K562 (cell line): ENCODE results near the gene TRIP6. TPM values are rescaled to one million over a fixed set of nuclear protein-coding genes. Genes with fewer than 3 reads are reported as not detected.

Source experiments
- ARNT ChIP-seq, 2 experiments: fragments of 450-650 bp; IDR thresholded peaks; 2 replicates each; pipeline ENCODE4 v1.6.1; 2016; ENCODE audit warnings: mild to moderate bottlenecking in 1 of 2
- C11orf30 ChIP-seq: fragments of 450-650 bp; IDR thresholded peaks from 2 replicates; pipeline ENCODE4 v1.6.1; 2016; ENCODE audit warnings: low read depth, mild to moderate bottlenecking
- CTBP1 ChIP-seq: fragments of 450-650 bp; IDR thresholded peaks from 2 replicates; pipeline ENCODE4 v1.6.1; 2016; ENCODE audit warnings: borderline replicate concordance
- EZH2 ChIP-seq: IDR thresholded peaks from 2 replicates; pipeline ENCODE4 v1.6.1; 2012; ENCODE audit warnings: low read depth, mild to moderate bottlenecking, inconsistent platforms, low read length, borderline replicate concordance
- FOXA3 ChIP-seq, 2 experiments: fragments of 450-650 bp in 1 of 2; sonication (generic) in 1 of 2; formaldehyde crosslinking; IDR thresholded peaks in 1 of 2; conservative IDR thresholded peaks in 1 of 2; 2 replicates each; pipeline versions ENCODE4 v1.4.0 to v1.8.0; 2020 to 2022; ENCODE audit warnings: mild to moderate bottlenecking in 2 of 2, missing genetic modification reagents in 1 of 2
- GTF2E2 ChIP-seq: fragments of 200-800 bp; sonication (Bioruptor generic); IDR thresholded peaks from 2 replicates; pipeline ENCODE4 v1.6.1; 2016; ENCODE audit warnings: missing genetic modification characterization, missing compliant biosample characterization
- LCOR ChIP-seq: sonication (generic); formaldehyde crosslinking; IDR thresholded peaks from 2 replicates; pipeline ENCODE4 v1.8.0; 2022; ENCODE audit warnings: mild to moderate bottlenecking, missing genetic modification reagents
- MAFG ChIP-seq: fragments of 450-650 bp; conservative IDR thresholded peaks from 2 replicates; pipeline ENCODE4 v1.6.1; 2016; ENCODE audit warnings: missing genetic modification characterization, missing compliant biosample characterization
- NBN ChIP-seq: fragments of 450-650 bp; IDR thresholded peaks from 2 replicates; pipeline ENCODE4 v1.6.1; 2016; ENCODE audit warnings: low read depth, mild to moderate bottlenecking
- NCOA2 ChIP-seq, 2 experiments: fragments of 450-650 bp; IDR thresholded peaks; 2 replicates each; pipeline ENCODE4 v1.6.1; 2018; ENCODE audit warnings: mild to moderate bottlenecking in 2 of 2, moderate library complexity in 1 of 2; ENCODE audit not compliant: partially characterized antibody in 2 of 2
- NFATC3 ChIP-seq: fragments of 450-650 bp; IDR thresholded peaks from 2 replicates; pipeline ENCODE4 v1.6.1; 2017; ENCODE audit warnings: mild to moderate bottlenecking
- PTTG1 ChIP-seq: fragments of 450-650 bp; IDR thresholded peaks from 2 replicates; pipeline ENCODE4 v1.6.1; 2016; ENCODE audit warnings: low read depth, mild to moderate bottlenecking, missing genetic modification characterization, missing compliant biosample characterization
- RBM15 ChIP-seq: fragments of 200-400 bp; formaldehyde crosslinking; IDR thresholded peaks from 2 replicates; pipeline ENCODE4 v1.6.1; 2018; ENCODE audit warnings: mild to moderate bottlenecking, low read length, moderate library complexity; ENCODE audit not compliant: insufficient read depth
- RFX5 ChIP-seq: IDR thresholded peaks from 2 replicates; pipeline ENCODE4 v1.6.1; 2011; ENCODE audit warnings: low read depth, mild to moderate bottlenecking, improper control_type of control experiment, low read length
- SOX6 ChIP-seq: fragments of 450-650 bp; IDR thresholded peaks from 2 replicates; pipeline ENCODE4 v1.6.1; 2014; ENCODE audit warnings: mild to moderate bottlenecking
- ZFP1 ChIP-seq: fragments of 450-650 bp; formaldehyde crosslinking; IDR thresholded peaks from 2 replicates; pipeline ENCODE4 v1.4.0; 2020; ENCODE audit warnings: mild to moderate bottlenecking, mixed read lengths
- ZNF217 ChIP-seq: sonication (generic); formaldehyde crosslinking; IDR thresholded peaks from 2 replicates; pipeline ENCODE4 v1.8.0; 2022; ENCODE audit warnings: mild to moderate bottlenecking, missing genetic modification reagents
- ZNF507 ChIP-seq: conservative IDR thresholded peaks from 2 replicates; pipeline ENCODE4 v1.6.1; 2017; ENCODE audit warnings: missing genetic modification characterization, missing compliant biosample characterization
- ZNF583 ChIP-seq: fragments of 250-450 bp; sonication (Bioruptor Pico); IDR thresholded peaks from 2 replicates; pipeline ENCODE4 v1.4.0; 2020
- polyA plus RNA-seq, 8 experiments: library from polyadenylated mRNA; depleted of rRNA in 4 of 8; stranded (reverse) in 5 of 8; unstranded in 3 of 8; fragments of >200 nt; fragmentation: Nextera tagmentation in 2 of 8; fragmentation: Illumina TruSeq in 1 of 8; extraction: Ambion mirVana in 2 of 8; extraction: Trizol in 1 of 8; gene quantifications; 2 replicates each; pipeline versions ENCODE4 v1.2.1 to v1.2.3, GENCODE V29; 2011 to 2014; ENCODE audit warnings: inconsistent platforms in 1 of 8, missing spikeins in 1 of 8
- total RNA-seq, 7 experiments: library from RNA; depleted of rRNA in 6 of 7; stranded (reverse); fragments of >200 nt in 6 of 7; fragmentation: Illumina TruSeq in 2 of 7; extraction: Trizol in 2 of 7; gene quantifications; 2 replicates each; pipeline versions ENCODE4 v1.2.1 to v1.2.3, GENCODE V29; 2011 to 2021; ENCODE audit warnings: low replicate concordance in 1 of 7
- TF ChIP-seq, protein P1 (sequence below), 2 experiments: fragments of 450-650 bp; formaldehyde crosslinking in 1 of 2; IDR thresholded peaks; 2 replicates each; pipeline versions ENCODE4 v1.4.0 to v1.6.1; 2014 to 2020; ENCODE audit warnings: mild to moderate bottlenecking in 2 of 2, borderline replicate concordance in 1 of 2, low read depth in 1 of 2
- TF ChIP-seq, protein P2 (sequence below): fragments of 250-450 bp; sonication (Bioruptor Pico); IDR thresholded peaks from 2 replicates; pipeline ENCODE4 v1.5.0; 2022; ENCODE audit warnings: mild to moderate bottlenecking

TRIP6 gene
- total and polyA plus RNA-seq, 9 of the 15 experiments (the other 6 are each of a cell fraction or from before 2014, with no cell fraction given): 5.9 to 141 (median 54.0) TPM

GRCh38 chr7:100863406-100863950, 3.7 kb upstream of the TRIP6 start (continued):
- TF ChIP-seq, protein P1, sequence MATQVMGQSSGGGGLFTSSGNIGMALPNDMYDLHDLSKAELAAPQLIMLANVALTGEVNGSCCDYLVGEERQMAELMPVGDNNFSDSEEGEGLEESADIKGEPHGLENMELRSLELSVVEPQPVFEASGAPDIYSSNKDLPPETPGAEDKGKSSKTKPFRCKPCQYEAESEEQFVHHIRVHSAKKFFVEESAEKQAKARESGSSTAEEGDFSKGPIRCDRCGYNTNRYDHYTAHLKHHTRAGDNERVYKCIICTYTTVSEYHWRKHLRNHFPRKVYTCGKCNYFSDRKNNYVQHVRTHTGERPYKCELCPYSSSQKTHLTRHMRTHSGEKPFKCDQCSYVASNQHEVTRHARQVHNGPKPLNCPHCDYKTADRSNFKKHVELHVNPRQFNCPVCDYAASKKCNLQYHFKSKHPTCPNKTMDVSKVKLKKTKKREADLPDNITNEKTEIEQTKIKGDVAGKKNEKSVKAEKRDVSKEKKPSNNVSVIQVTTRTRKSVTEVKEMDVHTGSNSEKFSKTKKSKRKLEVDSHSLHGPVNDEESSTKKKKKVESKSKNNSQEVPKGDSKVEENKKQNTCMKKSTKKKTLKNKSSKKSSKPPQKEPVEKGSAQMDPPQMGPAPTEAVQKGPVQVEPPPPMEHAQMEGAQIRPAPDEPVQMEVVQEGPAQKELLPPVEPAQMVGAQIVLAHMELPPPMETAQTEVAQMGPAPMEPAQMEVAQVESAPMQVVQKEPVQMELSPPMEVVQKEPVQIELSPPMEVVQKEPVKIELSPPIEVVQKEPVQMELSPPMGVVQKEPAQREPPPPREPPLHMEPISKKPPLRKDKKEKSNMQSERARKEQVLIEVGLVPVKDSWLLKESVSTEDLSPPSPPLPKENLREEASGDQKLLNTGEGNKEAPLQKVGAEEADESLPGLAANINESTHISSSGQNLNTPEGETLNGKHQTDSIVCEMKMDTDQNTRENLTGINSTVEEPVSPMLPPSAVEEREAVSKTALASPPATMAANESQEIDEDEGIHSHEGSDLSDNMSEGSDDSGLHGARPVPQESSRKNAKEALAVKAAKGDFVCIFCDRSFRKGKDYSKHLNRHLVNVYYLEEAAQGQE (IDR thresholded peaks at IDR 0.05; ENCODE audit: borderline replicate concordance): no peak
- TF ChIP-seq, protein P1 (CRISPR knock-in tag; IDR thresholded peaks at IDR 0.05; ENCODE audit: low read depth): no peak
- TF ChIP-seq MAFG (tag): peak; percentile 59
- no peak for TF ChIP-seq SOX6
- no peak for TF ChIP-seq ZNF507 (tag)
- no peak for TF ChIP-seq ZNF583
- TF ChIP-seq ZNF217 (CRISPR knock-in tag): no peak
- TF ChIP-seq C11orf30: peak; percentile 64
- no peak for TF ChIP-seq PTTG1
- TF ChIP-seq ZFP1: no peak
- TF ChIP-seq LCOR (CRISPR knock-in tag): 0 out of 2 replicates have a peak, but pooled peaks have one; percentile 32
- no peak for TF ChIP-seq NBN
- no peak for TF ChIP-seq FOXA3 (CRISPR knock-in tag; conservative IDR thresholded peaks at IDR 0.05 in 1 of 2, IDR thresholded peaks at IDR 0.05 in 1 of 2)
- no peak for TF ChIP-seq RFX5
- peak; percentile 57; the same call in 1 of the 2 replicates for TF ChIP-seq CTBP1
- TF ChIP-seq NCOA2 (IDR thresholded peaks at IDR 0.05; ENCODE audit: partially characterized antibody in 2 of 2): no peak
- no peak for TF ChIP-seq RBM15
- TF ChIP-seq, protein P2, sequence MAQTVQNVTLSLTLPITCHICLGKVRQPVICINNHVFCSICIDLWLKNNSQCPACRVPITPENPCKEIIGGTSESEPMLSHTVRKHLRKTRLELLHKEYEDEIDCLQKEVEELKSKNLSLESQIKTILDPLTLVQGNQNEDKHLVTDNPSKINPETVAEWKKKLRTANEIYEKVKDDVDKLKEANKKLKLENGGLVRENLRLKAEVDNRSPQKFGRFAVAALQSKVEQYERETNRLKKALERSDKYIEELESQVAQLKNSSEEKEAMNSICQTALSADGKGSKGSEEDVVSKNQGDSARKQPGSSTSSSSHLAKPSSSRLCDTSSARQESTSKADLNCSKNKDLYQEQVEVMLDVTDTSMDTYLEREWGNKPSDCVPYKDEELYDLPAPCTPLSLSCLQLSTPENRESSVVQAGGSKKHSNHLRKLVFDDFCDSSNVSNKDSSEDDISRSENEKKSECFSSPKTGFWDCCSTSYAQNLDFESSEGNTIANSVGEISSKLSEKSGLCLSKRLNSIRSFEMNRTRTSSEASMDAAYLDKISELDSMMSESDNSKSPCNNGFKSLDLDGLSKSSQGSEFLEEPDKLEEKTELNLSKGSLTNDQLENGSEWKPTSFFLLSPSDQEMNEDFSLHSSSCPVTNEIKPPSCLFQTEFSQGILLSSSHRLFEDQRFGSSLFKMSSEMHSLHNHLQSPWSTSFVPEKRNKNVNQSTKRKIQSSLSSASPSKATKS (CRISPR knock-in tag): no peak
- no peak for TF ChIP-seq GTF2E2
- TF ChIP-seq EZH2: no peak
- no peak for TF ChIP-seq NFATC3
- no peak for TF ChIP-seq ARNT (IDR thresholded peaks at IDR 0.05)
